ENCODE results near the gene PLXDC2. TPM values are rescaled to one million over a fixed set of nuclear protein-coding genes. Genes with fewer than 3 reads are reported as not detected.
"Not testable (repeated sequence)": the region's sequence is repeated elsewhere in the genome, so short reads cannot be mapped to it uniquely, and the experiment has no call there.

Gene PLXDC2
- total RNA-seq, 2 donors from 2014 or later, result 0.07 to 0.09 TPM

DNA sequence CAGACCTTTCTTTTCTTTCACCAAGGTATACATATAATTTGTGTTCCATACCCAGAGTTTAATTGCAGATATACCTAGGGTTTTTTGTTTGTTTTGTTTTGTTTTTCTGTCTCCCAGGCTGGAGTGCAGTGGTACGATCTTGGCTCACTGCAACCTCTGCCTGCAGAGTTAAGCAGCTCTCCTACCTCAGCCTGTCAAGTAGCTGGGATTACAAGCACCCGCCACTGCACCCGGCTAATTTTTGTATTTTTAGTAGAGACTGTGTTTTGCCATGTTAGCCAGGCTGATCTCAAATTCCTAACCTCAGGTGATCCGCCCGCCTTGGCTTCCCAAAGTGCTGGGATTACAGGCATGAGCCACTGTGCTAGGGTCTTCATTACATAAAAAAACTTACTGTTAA lies 228.9 kb downstream of the PLXDC2 start:
- not testable (repeated sequence) for H3K4me3 Mint-ChIP-seq; H3K9me3 Mint-ChIP-seq; H3K36me3 Mint-ChIP-seq (ENCODE audit: insufficient read depth in 2 of 2); H3K27ac Mint-ChIP-seq; ATAC-seq (replicated peaks in 1 of 2); H3K4me1 Mint-ChIP-seq (ENCODE audit: low read depth); DNase-seq; H3K27me3 Mint-ChIP-seq (ENCODE audit: low read depth)

GRCh38 chr10:20048161-20048560 lies 231.9 kb downstream of the PLXDC2 start:
- H3K4me3 Mint-ChIP-seq, result no peak overlapping the region
- ATAC-seq (replicated peaks in 1 of 2) (no peak), DNase-seq (no peak)
- no peaks in the 10 kb centered on the region for H3K36me3 Mint-ChIP-seq (ENCODE audit: insufficient read depth in 2 of 2)
- H3K4me1 Mint-ChIP-seq (ENCODE audit: low read depth), result no peaks in the 10 kb centered on the region
- H3K9me3 Mint-ChIP-seq, result peaks cover 6 to 11% of the 10 kb centered on the region in 2 donors
- H3K27ac Mint-ChIP-seq, result no peak overlapping the region
- H3K27me3 Mint-ChIP-seq (ENCODE audit: low read depth), result no peaks in the 10 kb centered on the region

GRCh38 chr10:20058135-20058534 lies 241.9 kb downstream of the PLXDC2 start:
- ATAC-seq (replicated peaks in 1 of 2) (no peak), DNase-seq (no peak)
- peaks cover 7 to 9% of the 10 kb centered on the region in 2 donors for H3K9me3 Mint-ChIP-seq
- H3K4me3 Mint-ChIP-seq, result no peak overlapping the region
- peaks cover 0 to 2% of the 10 kb centered on the region in 2 donors for H3K36me3 Mint-ChIP-seq (ENCODE audit: insufficient read depth in 2 of 2)
- H3K27me3 Mint-ChIP-seq (ENCODE audit: low read depth), result no peaks in the 10 kb centered on the region
- no peak overlapping the region for H3K27ac Mint-ChIP-seq
- no peaks in the 10 kb centered on the region for H3K4me1 Mint-ChIP-seq (ENCODE audit: low read depth)

GRCh38 chr10:20059084-20059835 lies 243.0 kb downstream of the PLXDC2 start:
- ATAC-seq (replicated peaks in 1 of 2) (no peak), DNase-seq (no peak)
- H3K9me3 Mint-ChIP-seq, result peaks cover 4 to 6% of the 10 kb centered on the region in 2 donors
- H3K4me3 Mint-ChIP-seq, result no peak overlapping the region
- no peaks in the 10 kb centered on the region for H3K27me3 Mint-ChIP-seq (ENCODE audit: low read depth)
- no peak overlapping the region for H3K27ac Mint-ChIP-seq
- H3K36me3 Mint-ChIP-seq (ENCODE audit: insufficient read depth in 2 of 2), result peaks cover 0 to 2% of the 10 kb centered on the region in 2 donors
- no peaks in the 10 kb centered on the region for H3K4me1 Mint-ChIP-seq (ENCODE audit: low read depth)

DNA sequence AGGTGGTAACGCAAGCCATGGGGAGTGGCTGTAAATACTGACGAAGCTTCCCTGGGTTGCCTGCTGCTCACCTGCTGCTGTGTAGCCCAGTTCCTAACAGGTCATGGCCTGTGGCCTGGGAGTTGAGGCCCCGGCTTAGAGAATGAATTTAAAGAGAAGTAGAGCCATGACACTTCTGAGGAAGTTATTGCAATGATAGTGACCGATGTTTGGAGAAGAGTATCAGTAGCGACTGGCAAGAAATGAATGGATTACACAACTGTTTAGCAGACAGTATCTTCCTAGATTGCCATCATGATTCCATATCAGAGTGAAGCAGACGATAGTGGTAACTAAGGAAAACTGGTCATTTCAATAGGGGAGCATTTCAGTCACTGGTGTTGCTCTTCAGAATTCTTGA lies 249.6 kb downstream of the PLXDC2 start:
- DNase-seq, result no peak
- H3K4me3 Mint-ChIP-seq, result no peak overlapping the region
- no peak overlapping the region for H3K27ac Mint-ChIP-seq
- no peaks in the 10 kb centered on the region for H3K4me1 Mint-ChIP-seq (ENCODE audit: low read depth)
- peaks cover 2 to 10% of the 10 kb centered on the region in 2 donors for H3K9me3 Mint-ChIP-seq
- H3K27me3 Mint-ChIP-seq (ENCODE audit: low read depth), result no peaks in the 10 kb centered on the region
- ATAC-seq (replicated peaks in 1 of 2), result no peak
- peaks cover 0 to 2% of the 10 kb centered on the region in 2 donors for H3K36me3 Mint-ChIP-seq (ENCODE audit: insufficient read depth in 2 of 2)

DNA sequence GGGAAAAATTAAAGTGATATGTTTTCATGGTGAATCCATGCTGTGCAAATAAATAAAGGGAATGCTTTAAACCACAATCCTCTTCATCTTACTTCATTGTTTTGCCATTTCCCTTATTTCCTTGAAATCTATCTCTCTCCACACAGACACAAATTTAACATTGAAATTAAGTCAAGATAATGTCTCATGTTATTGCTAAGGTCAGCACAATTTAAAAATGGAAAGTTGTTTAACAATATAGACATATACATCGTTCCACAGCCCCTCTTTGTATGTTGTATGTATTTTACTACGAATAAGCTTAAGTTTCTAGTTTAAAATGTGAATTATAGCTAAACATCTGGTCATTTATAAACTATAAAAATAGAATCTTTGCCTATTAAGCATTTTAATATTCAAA lies 256.9 kb downstream of the PLXDC2 start:
- Mint-ChIP-seq H3K27ac (no peak overlapping the region), H3K4me3 (no peak overlapping the region), H3K36me3 (ENCODE audit: insufficient read depth in 2 of 2) (no peaks in the 10 kb centered on the region), H3K27me3 (ENCODE audit: low read depth) (no peaks in the 10 kb centered on the region), H3K9me3 (peaks cover 5 to 12% of the 10 kb centered on the region in 2 donors), H3K4me1 (ENCODE audit: low read depth) (no peaks in the 10 kb centered on the region)
- no peak for ATAC-seq (replicated peaks in 1 of 2)
- DNase-seq, result no peak

DNA sequence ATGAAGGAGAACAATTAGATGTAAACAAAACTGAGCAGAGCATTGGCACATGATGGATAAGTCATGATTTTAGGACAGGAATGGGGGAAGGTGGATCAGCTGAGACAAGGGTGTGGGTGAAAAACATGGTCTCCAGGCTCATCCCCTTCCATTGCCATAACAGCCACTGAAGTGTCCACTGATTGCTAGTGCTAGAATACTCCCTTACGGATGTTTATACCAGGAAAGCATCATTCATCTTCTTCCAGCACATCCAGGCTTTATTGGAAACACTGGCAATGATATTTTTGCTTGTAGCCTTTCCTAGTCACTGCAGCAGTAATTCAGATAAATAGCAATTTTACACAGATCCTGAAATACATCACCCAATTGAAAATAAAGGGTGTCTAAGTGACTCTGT lies 259.5 kb downstream of the PLXDC2 start:
- Mint-ChIP-seq H3K36me3 (ENCODE audit: insufficient read depth in 2 of 2) (peaks cover 0 to 2% of the 10 kb centered on the region in 2 donors), H3K4me1 (ENCODE audit: low read depth) (no peaks in the 10 kb centered on the region), H3K4me3 (no peak overlapping the region), H3K27me3 (ENCODE audit: low read depth) (no peaks in the 10 kb centered on the region), H3K27ac (no peak overlapping the region), H3K9me3 (peaks cover 6 to 13% of the 10 kb centered on the region in 2 donors)
- ATAC-seq (replicated peaks in 1 of 2), result no peak
- DNase-seq, result no peak

DNA sequence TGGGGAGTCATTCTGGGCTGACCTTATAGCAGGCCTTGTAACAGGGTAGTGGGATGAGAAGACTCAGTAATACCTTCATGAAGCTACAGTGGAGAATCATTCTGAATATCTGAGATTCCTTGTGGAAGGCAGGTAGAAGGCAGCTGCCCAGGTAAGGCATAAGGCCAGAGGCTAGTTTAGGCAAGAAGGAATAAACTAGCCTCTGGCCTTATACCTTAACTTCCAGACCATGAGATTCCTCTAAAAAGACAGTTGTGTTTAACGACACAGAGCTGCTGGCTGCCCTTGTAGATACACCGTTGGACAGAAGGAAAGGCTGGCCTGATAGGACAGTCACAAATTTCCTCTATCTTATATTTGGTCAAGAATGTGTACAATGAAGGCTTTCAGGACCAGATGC lies 268.2 kb downstream of the PLXDC2 start:
- Mint-ChIP-seq H3K27me3 (ENCODE audit: low read depth) (no peaks in the 10 kb centered on the region), H3K9me3 (peaks cover 3 to 4% of the 10 kb centered on the region in 2 donors), H3K27ac (no peak overlapping the region), H3K36me3 (ENCODE audit: insufficient read depth in 2 of 2) (peaks cover 0 to 2% of the 10 kb centered on the region in 2 donors), H3K4me3 (no peak overlapping the region), H3K4me1 (ENCODE audit: low read depth) (no peaks in the 10 kb centered on the region)
- DNase-seq (no peak), ATAC-seq (replicated peaks in 1 of 2) (no peak)

DNA sequence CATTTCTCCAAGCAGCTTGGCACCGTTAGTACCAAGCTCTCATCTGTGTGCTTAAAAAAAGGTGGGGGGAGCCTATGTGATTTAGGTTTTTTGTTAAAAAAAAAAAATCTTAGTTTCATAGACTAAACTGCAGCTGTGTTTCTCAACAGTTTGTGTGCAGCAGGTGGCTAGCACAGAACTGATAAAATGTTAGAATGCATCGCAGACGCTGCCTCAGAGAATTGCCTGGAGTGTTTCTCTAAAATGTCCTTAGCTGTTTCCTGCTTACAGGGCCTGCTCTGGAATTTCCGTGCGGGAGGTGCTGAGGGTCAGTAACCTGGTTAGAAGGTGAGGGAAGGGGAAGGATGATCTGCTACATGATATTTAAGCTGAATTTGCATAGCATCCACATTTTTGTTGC lies 268.9 kb downstream of the PLXDC2 start:
- peaks cover 0 to 1% of the 10 kb centered on the region in 2 donors for H3K36me3 Mint-ChIP-seq (ENCODE audit: insufficient read depth in 2 of 2)
- DNase-seq, result no peak
- no peaks in the 10 kb centered on the region for H3K27me3 Mint-ChIP-seq (ENCODE audit: low read depth)
- ATAC-seq (replicated peaks in 1 of 2), result no peak
- H3K4me1 Mint-ChIP-seq (ENCODE audit: low read depth), result no peaks in the 10 kb centered on the region
- peaks cover 3 to 4% of the 10 kb centered on the region in 2 donors for H3K9me3 Mint-ChIP-seq
- H3K4me3 Mint-ChIP-seq, result no peak overlapping the region
- H3K27ac Mint-ChIP-seq, result no peak overlapping the region

DNA sequence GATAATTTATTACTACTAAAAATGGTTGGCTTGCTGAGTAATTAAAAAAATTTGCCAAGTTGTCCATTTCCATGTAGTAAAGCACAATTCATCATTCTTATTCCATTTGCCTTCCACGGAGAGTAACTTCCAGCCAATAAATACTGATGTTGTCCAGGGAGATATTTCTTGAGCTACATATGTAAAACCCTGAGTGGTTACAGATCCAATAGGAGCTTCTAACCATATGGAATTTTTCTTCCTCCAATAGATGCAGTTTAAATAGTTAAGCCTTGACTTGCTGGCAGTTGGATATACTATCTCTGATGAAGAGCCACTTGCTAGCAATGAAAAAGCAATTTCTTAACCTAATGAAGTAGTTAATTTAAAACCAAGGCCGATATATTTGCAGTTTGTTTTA lies 271.1 kb downstream of the PLXDC2 start:
- Mint-ChIP-seq H3K4me3 (no peak overlapping the region), H3K27ac (no peak overlapping the region), H3K36me3 (ENCODE audit: insufficient read depth in 2 of 2) (no peaks in the 10 kb centered on the region), H3K9me3 (peaks cover 4 to 6% of the 10 kb centered on the region in 2 donors), H3K4me1 (ENCODE audit: low read depth) (no peaks in the 10 kb centered on the region), H3K27me3 (ENCODE audit: low read depth) (no peaks in the 10 kb centered on the region)
- no peak for DNase-seq
- no peak for ATAC-seq (replicated peaks in 1 of 2)

DNA sequence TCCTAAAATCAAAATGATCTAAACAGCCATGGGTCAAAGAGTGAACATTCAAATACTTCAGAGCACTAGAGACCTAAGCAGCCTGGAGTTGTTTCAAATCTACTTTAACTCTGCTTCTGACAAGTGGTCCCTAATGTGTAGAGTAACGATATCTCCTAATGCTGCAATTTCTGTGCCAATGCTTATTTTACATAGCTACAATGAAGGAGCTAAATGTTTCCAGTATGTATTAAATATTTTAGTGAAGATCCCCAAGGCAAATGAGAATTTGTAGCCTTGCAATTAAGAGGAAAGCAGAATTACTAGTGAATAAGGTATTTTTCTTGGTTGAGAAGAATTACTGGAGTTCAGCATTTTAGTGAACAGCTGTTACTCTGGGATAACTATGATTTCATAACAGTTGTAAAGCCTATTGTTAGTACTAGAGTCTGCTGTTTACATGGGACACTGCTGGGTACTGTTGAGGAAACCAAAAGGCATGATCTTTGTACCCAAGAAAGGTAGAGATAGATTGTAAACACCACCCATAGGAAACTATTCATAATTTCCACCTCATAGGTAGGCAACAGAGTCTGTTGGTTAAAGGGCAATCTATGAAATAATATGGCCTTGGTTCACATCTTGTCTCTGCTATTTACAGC lies 271.9 kb downstream of the PLXDC2 start:
- DNase-seq (no peak), ATAC-seq (replicated peaks in 1 of 2) (no peak)
- Mint-ChIP-seq H3K27ac (no peak overlapping the region), H3K9me3 (peaks cover 4 to 6% of the 10 kb centered on the region in 2 donors), H3K36me3 (ENCODE audit: insufficient read depth in 2 of 2) (no peaks in the 10 kb centered on the region), H3K27me3 (ENCODE audit: low read depth) (no peaks in the 10 kb centered on the region), H3K4me1 (ENCODE audit: low read depth) (no peaks in the 10 kb centered on the region), H3K4me3 (no peak overlapping the region)

GRCh38 chr10:20089879-20090278 lies 273.6 kb downstream of the PLXDC2 start:
- Mint-ChIP-seq H3K27me3 (ENCODE audit: low read depth) (no peaks in the 10 kb centered on the region), H3K36me3 (ENCODE audit: insufficient read depth in 2 of 2) (no peaks in the 10 kb centered on the region), H3K9me3 (peaks cover 4 to 6% of the 10 kb centered on the region in 2 donors), H3K27ac (no peak overlapping the region), H3K4me1 (ENCODE audit: low read depth) (no peaks in the 10 kb centered on the region), H3K4me3 (no peak overlapping the region)
- ATAC-seq (replicated peaks in 1 of 2), result no peak
- DNase-seq, result no peak

DNA sequence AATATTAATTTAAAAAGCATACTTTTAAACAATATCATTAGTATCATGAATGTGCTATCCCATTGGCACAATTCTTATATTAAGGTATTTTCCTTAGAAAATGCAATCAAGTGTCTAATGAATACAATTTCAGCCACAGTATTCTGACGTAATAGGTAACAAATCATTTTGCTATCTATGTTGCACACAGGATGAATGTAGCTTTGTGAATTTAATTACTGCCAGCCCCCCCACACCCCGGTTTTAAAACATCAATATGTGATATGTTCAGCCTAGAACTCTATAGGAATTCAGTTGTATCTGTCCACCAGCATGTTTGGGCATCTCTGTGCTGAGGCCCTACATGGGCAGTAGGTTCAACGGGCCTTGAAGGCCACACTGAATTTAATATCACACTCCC lies 274.6 kb downstream of the PLXDC2 start:
- peaks cover 0 to 2% of the 10 kb centered on the region in 2 donors for H3K36me3 Mint-ChIP-seq (ENCODE audit: insufficient read depth in 2 of 2)
- DNase-seq (no peak), ATAC-seq (replicated peaks in 1 of 2) (no peak)
- no peaks in the 10 kb centered on the region for H3K4me1 Mint-ChIP-seq (ENCODE audit: low read depth)
- H3K9me3 Mint-ChIP-seq, result peaks cover 9% of the 10 kb centered on the region in 2 donors
- H3K4me3 Mint-ChIP-seq, result no peak overlapping the region
- no peak overlapping the region for H3K27ac Mint-ChIP-seq
- H3K27me3 Mint-ChIP-seq (ENCODE audit: low read depth), result no peaks in the 10 kb centered on the region

All from activated T-cell treated with anti-CD3 and anti-CD28 coated beads, Interleukin-2, amount 50 U/mL, for 72 hours (primary cell).